HG03378 (cell line): ENCODE data around the gene FBXL14.
A peak's percentile ranks its signal among the peaks of the same experiment; 100 is the strongest.

ENCODE experiments used
- ATAC-seq: cut with Tn5 transposase; IDR thresholded peaks from one replicate; pipeline ENCODE4 v1.9.1; 2021; ENCODE audit warnings: mild to moderate bottlenecking, moderate library complexity; ENCODE audit not compliant: unreplicated experiment

FBXL14 gene

DNA sequence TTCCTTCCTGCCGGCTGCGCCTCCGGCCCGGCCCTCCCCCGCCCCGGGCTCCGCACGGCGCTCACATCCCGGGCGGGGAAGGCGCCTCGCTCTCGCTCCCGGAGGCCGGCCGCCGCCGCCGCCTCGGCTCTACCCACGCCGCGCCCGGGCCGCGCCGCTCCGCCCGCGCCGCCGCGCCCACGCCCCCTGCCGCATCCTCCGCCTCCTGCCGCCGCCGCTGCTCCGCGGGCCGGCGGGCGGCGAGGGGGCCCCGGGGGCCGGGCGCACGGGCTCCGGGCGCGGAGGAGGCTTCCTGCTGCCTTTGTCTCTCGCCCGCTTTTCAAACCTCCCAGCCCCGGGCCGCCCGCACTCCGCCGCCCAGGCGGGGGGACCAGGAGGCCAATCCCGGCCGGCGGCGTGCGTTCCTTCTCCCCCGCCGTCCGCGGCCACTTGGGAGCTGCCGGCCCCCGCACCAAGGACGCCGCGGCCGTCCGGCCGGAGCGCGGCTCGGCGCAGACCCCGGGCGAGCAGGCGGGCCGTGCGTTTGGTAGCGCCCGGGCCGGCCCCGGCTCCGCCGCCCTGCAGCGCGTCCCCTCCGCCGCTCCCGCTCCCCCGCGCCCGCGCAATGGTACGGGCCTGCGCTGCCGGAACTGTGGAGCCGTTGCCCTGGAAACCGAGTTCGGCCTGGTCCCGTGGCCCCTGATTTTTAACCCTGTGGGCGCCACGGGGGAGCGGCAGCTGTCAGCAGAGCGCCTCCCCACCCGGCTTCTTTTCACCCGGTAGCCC is at the start of gene FBXL14:
TSS of gene FBXL14 (minus strand) at position 321 of the 765 bp plus-strand sequence. CDS start 515 bp downstream, outside the sequence.
- peak; percentile 46 for ATAC-seq

DNA sequence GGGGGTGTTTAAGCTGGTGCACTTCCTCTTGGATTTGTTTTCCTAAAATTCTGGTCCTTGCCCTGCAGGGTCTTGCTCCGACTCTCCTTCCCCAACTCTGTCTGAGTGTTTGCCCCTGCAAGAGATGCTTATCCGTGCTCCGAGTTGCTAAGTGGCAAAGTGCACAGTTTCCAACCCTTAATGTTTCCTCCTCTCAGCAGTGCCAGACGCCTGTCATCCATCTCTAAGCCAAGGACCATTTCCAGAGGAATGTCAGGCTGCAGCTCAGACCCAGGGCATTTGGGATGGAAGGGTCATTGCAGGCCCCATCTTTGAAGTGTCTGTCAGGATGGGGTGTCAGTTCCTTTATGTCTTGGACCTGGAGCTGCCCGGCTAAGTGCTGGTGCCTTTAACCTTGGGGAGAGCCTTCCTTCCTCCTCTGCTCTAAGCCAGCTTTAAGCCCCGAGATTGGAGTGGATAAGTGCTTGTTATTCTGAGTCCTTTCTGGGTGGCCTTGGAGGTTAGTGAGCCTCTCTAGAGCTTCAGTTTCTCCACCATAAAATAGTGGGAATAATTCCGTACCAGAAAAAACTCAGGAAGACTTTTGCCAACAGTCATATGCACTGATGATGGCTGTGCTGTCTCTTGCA is 49.6 kb upstream of the FBXL14 start:
- no peak for ATAC-seq

DNA sequence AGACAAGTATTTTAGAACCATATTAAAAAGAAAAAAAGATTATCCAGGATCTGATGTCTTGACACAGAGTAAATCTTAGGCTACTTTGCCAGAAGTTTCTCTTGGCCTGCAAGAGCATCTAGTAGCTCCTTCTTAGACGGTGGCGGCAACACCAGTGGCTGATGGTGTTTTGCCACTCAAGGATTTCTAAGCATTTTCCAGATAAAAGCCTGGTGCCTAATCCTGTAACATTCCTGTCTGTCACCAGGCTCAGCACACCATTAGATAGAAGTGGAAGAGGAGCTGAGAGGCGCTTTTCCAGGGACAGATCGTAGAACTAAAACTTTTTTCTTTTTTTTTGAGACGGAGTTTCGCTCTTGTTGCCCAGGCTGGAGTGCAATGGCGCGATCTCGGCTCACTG is 48.7 kb upstream of the FBXL14 start:
- no peak for ATAC-seq

- no peak for ATAC-seq
Observed at GRCh38 chr12:1642513-1642912, 48.1 kb upstream of the FBXL14 start.

DNA sequence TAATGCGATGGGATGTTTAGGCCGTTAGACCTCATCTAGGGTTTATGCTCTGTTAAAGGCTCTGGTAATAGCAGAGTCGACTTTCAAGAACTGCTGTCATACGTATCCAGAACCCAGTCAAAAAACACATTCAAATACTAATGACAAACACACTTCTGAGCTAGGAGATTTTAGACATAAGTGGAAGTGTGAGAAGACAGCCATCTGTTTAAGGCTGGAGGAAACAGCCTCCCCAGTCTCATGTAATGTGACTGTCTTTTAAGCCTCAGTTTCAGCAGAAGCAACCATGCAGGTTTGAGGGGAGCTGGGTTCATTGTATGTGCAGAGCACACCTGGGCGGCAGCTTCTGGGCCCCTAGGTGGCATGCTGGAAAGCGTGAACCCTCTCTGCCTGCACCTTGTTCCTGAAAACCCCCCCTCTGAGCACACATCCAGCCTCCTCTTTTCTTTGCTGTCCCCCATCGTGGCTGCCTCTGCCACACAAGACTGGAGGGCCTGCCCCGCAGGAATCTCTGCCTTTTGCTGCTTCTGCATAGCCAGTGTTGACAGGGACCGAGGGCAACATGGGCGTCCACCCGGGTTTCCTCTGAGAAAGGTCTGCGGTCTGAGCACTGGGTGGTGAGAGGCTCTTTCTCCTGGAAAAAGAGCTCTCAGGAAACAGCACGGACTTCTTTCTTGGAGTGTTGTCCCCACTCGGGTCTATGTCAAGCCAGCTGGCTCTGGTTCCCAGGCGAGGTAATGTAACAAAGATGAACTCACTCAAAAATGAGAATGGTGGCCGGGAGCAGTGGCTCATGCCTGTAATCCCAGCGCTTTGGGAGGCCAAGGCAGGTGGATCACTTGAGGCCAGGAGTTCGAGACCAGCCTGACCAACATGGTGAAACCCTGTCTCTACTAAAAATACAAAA is 46.2 kb upstream of the FBXL14 start:
- ATAC-seq: no peak

DNA sequence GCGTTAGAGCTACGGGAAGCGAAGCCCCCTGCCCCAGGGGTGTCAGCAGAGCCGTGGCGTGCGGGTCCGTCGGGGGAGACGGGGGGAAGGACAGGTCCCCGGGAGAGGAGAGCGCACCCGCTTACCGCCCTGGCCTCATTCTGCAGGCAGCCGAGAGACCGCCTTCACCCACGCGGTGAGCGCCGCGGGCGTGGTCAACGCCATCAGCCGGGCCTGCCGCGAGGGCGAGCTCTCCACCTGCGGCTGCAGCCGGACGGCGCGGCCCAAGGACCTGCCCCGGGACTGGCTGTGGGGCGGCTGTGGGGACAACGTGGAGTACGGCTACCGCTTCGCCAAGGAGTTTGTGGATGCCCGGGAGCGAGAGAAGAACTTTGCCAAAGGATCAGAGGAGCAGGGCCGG is 45.2 kb upstream of the FBXL14 start:
- no peak for ATAC-seq

GRCh38 chr12:1638203-1638602 is 43.8 kb upstream of the FBXL14 start:
- ATAC-seq: no peak

DNA sequence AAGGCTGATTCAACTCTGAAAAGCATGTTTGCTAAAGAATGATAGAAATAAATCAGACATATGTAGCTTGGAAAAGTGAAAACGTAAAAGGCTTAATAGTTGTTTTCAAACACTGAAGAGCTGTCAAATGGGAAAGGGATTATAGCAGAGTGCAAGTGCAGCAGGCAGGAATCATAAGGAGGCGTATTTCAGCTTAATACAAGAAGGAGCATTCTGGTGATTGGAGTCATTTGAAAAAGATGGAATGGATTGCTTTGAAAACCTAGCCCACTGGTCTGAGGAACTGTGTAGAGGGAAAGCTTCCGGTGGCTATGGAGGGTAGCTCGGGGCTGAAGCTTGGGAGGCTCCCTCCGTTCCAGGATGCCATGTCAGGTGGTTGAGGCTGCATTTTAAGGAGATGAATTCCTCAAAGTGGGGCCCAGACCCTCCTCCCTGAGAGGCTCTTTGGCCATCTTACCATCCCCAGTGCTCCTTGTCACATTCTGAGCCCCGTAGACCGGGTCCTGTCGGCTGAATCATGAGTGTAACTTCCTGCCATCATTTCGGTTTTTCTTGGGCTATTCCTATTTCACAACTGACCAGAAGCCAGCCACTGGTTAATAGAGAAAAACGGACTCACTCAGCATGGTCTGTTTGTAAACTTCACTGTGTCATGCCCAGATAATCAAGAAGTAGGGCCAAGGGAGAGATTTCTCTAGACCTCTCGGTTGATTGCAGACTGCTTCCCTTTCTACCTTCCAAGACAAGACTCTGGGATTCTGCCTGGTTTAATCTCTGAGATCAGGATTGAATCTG is 41.1 kb upstream of the FBXL14 start:
- ATAC-seq: no peak

DNA sequence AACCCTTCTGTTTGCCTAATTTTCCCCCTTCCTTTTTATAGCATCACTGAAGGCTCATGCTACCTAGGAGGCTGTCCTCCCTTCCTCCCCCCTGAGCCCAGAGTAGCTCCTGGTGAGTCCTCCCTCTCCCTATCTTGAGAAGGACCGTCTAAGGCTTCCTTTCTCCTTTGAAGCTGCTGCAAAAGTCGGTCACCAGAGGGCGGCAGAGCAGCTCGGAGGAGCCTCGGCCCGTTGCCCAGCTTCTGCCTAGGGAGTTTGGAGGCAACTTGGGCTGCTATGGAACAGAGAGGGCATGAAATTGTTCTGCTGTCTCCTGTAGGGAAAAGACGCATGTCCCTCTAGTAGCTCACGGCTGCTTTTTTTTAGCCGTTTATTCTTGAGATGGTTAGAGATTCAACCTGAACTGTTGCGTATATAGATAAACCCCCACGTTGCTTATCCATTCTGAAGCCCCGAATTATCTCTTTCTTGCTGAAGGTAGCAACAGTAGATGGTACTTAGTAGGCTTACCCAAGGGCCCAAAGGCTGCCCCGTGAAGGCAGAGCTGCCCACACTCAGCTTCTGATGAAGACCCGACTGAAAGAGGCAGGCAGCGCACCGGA is 40.3 kb upstream of the FBXL14 start:
- no peak for ATAC-seq

DNA sequence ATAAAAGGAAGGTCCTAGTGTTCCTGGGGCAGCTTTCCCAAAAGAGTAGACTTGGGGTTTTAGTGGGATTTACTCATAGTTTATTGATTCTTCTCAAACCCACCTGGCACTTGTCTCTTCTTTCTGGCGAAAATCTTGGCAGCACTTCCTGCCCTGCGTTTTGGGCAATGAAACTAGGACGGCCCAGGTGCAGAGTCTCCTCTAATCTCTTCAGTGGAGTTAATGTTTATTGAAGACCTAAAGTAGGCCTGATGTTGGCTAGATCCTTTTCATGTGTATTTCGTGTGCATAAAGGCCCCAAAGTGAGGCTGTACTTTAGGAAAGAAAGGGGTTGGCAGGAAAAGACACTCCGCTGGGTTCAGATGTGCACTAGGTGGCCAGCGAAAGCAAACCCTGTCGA is 39.8 kb upstream of the FBXL14 start:
- ATAC-seq: no peak

DNA sequence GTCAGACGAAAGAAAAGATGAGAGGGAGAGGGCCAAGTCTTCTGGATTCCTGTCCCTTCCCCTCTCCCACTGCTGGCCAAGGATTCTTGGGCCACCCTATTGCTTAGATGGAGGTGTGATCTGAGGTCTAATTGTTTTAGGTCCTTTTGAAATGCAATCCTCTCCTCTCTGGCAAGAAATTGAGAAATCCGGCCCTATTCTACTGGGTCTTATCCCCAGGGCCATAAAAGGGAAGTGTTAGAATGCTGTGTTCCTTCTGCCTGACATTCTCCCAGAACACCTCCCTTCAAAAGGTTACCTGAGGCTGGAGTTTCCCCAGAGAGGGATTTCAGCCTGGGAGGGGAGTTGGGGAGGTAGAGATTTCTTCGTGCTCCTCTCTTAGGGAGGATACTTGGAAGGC is 39.1 kb upstream of the FBXL14 start:
- no peak for ATAC-seq

DNA sequence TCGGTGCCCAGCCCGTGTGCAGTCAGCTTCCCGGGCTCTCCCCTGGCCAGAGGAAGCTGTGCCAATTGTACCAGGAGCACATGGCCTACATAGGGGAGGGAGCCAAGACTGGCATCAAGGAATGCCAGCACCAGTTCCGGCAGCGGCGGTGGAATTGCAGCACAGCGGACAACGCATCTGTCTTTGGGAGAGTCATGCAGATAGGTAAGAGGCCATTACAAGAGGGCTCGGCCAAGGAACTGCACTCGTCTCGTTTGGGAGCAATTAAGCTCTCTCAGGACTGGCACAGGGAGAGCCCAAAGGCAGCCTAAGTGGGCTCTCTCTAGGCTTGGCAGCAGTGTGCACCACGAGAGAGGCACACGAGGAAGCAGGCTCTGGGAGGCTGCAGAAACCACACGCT is 38.3 kb upstream of the FBXL14 start:
- ATAC-seq: no peak

DNA sequence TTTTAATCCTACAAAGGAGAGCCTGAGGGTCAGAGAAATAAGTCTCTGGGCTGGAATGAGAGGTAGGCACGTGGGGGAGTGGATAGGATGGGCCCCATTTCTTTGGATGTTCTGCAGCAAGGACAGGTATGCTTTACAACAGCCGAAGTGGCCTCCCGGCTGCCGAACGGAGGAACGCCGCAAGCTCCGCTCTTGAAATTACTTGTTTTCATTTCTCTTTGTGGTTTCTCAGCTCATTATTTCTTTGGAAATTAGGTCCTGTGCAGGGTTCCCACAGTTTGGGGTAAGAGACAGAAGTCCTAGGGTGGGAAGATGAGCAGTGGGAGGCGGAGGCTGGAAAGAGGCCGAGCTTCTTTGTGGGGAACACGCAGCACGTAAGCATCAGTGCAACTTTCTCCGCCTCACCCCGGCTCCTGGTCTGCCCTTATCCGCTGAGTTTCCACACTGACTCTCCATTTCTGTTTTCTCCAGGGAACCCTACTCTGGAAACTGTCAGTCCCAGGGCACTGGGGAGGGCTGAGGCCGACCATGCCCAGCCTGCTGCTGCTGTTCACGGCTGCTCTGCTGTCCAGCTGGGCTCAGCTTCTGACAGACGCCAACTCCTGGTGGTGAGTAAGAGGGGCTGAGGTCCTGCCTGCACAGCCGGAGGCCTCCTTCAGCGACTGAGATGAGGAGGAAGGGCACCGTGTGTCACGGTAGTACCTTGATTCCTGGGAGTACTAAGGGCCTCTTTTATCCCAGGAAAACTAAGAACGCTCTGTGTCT is 36.6 kb upstream of the FBXL14 start:
- ATAC-seq: no peak

DNA sequence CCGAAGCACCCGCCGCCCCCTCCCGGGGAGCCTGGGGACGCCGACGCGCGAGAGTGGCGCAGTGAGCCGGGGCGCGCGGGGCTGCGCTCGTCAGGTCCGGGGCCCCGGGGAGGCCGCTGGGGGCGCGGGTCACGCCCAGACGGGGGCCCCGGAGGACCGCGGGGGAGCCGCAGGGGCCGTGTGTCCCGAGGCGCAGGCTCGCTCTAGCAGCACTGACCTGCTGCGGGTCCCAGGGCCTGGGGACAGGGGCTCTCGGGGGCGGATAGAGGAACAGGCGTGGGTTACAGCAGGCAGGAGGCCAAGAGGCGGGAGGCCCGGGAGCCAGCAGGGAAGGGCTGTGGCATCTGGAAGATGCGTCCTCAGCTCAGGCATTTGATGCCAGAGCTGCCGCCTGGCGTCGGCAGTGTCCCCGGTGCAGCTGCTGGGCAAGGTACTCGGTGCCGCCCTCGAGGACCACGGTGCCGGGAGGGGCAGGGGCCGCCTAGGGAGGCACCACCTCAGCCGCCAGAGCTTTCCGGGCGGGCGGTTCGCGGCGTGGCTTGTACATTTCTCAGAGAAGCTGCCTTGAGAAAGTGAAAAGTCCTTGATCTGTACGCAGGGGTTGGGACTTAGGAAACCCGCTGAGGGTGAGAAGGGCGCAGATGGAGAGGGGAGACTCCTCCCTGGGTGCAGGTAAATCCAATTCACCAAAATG is 35.9 kb upstream of the FBXL14 start:
- no peak for ATAC-seq

DNA sequence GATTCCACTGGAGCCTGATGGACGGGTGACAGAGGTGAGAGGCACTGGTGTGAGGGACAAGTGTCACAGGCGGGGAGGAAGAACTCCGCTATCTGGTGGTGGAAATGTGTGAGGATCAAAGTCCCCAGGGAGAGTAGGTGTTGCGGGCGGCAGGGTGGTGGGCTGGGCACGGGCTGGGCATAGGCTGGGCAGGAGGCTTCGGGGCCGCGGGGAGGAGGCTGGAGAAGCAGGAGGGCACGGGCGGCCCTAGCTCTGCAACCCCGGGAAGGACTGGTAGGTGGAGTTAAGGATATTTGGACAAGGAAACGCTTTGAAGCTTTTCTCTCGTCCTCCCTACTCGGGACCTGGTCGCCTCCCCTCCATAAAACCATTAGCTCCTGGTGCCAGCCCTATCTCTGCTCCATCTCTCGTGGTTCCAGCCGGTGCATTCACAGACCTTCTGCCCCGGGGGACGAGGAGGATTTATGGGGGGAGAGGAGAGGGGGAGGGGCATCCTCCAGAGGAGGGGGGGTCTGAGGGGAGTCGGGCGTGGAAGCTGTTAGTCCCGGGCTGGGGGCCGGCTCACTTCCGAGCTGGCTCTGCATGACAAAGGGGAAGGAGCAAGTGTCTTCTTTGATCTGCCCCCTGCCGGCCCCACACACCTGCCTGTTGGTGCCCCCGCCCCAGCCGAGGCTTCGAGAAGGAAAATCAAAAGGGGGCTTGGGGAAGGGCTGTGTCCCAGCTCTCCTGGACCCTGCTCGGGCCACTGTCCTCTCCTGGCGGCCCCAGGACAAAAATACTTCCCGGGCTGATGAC is 35.2 kb upstream of the FBXL14 start:
- no peak for ATAC-seq

DNA sequence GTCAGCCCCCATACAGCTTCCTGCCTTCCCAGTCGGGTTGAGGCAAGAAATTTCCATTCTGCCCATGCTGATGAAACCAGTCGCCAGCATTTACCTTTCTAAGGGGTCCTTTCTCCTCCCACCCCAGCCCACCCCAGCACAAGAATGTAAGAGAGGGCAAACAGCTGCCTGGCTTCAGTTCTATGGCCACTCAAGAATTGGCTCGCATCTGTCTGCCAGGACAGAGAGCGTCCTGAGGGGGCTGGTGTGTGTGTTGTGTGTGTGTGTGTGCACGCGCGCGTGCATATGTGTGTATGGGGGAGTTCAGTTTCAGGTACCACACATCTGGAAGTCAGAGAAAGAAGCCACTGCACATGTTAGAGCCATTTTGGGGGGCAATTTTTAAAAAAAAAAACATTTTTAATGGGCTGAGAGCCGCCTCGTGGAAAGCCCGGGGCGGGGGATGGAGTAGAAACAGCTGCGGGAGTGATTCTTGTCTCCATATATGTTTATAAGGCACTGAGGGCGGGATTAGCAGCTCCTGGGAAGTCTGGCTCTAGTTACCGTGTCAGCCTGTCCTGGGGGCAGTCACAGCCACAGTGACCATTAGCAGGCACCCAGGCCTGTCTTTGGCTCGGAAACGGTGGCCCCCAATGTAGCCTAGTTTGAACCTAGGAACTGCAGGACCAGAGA is 34.4 kb upstream of the FBXL14 start, which contains the start of gene WNT5B:
TSS of gene WNT5B (plus strand) at position 566 of the 672 bp plus-strand sequence. CDS start 2,124 bp downstream, outside the sequence.
- ATAC-seq: no peak

GRCh38 chr12:1622406-1622805 is 28.0 kb upstream of the FBXL14 start:
- ATAC-seq: no peak

GRCh38 chr12:1620092-1620491 is 25.7 kb upstream of the FBXL14 start:
- no peak for ATAC-seq
